Measurements from ENCODE around the gene WIZ. TPM values are rescaled to one million over a fixed set of nuclear protein-coding genes. Genes with fewer than 3 reads are reported as not detected.

The WIZ gene
- polyA plus RNA-seq, 1 donor (not counting 4 experiments of a cell fraction or from before 2014, with no cell fraction given): 5.1 TPM

- Histone ChIP-seq H3K9ac (ENCODE audit: control insufficient read depth, extremely low read depth, insufficient read depth, low read length) (no peak overlapping the region), H3K4me3 (ENCODE audit: control insufficient read depth in 2 of 3, extremely low read depth in 1 of 3, insufficient read depth in 2 of 3, low read depth in 1 of 3, low read length in 3 of 3) (no peak overlapping the region), H3K27ac (ENCODE audit: control insufficient read depth, insufficient read depth, low read length) (no peak overlapping the region), H3K9me3 (ENCODE audit: control insufficient read depth, low read depth, low read length) (peaks cover 5% of the 10 kb centered on the region), H3K36me3 (ENCODE audit: control insufficient read depth in 2 of 2, extremely low read depth in 1 of 2, insufficient read depth in 2 of 2, low read length in 2 of 2) (peaks cover 29 to 31% of the 10 kb centered on the region in 2 experiments), H3K27me3 (ENCODE audit: control insufficient read depth, extremely low read depth, insufficient read depth, low read length) (no peaks in the 10 kb centered on the region), H3K4me1 (ENCODE audit: control insufficient read depth, extremely low read depth, insufficient read depth, low read length) (peaks cover 7% of the 10 kb centered on the region), H2AFZ (ENCODE audit: control insufficient read depth, low read length) (no peak overlapping the region), H4K20me1 (ENCODE audit: control insufficient read depth, extremely low read depth, insufficient read depth, low read length) (peaks cover 2% of the 10 kb centered on the region), H3K79me2 (ENCODE audit: control insufficient read depth, insufficient read depth, low read length) (peaks cover 17% of the 10 kb centered on the region), H3K9me1 (ENCODE audit: control insufficient read depth, extremely low read depth, insufficient read depth, low read length) (no peaks in the 10 kb centered on the region), H3K4me2 (ENCODE audit: control insufficient read depth, extremely low read depth, insufficient read depth, low read depth, low read length) (no peak overlapping the region)
- no peak for FAIRE-seq
- no peak for DNase-seq (ENCODE audit: low read depth, low spot score)
- TF ChIP-seq EZH2 (IDR thresholded peaks at IDR 0.05; ENCODE audit: low read length) (no peak), CTCF (optimal IDR thresholded peaks at IDR 0.05 in 1 of 3, IDR thresholded peaks at IDR 0.05 in 1 of 3, conservative IDR thresholded peaks at IDR 0.05 in 1 of 3; ENCODE audit: extremely low read depth in 1 of 3, insufficient read depth in 2 of 3, low read length in 3 of 3) (no peak)
- dilution Hi-C loops (cut with MboI; ENCODE audit: extremely low pct_ligation_motif_present, low sequenced_read_pairs): no loop called here
These were observed 27.3 kb downstream of the WIZ start for GRCh38 chr19:15422296-15423075.

GRCh38 chr19:15421721-15422260 is 28.0 kb downstream of the WIZ start:
- Histone ChIP-seq H3K9me3 (ENCODE audit: control insufficient read depth, low read depth, low read length) (peaks cover 5% of the 10 kb centered on the region), H3K27me3 (ENCODE audit: control insufficient read depth, extremely low read depth, insufficient read depth, low read length) (no peaks in the 10 kb centered on the region), H3K36me3 (ENCODE audit: control insufficient read depth in 2 of 2, extremely low read depth in 1 of 2, insufficient read depth in 2 of 2, low read length in 2 of 2) (peaks cover 24 to 27% of the 10 kb centered on the region in 2 experiments), H3K4me2 (ENCODE audit: control insufficient read depth, extremely low read depth, insufficient read depth, low read depth, low read length) (no peak overlapping the region), H3K4me3 (ENCODE audit: control insufficient read depth in 2 of 3, extremely low read depth in 1 of 3, insufficient read depth in 2 of 3, low read depth in 1 of 3, low read length in 3 of 3) (no peak overlapping the region), H3K9ac (ENCODE audit: control insufficient read depth, extremely low read depth, insufficient read depth, low read length) (no peak overlapping the region), H4K20me1 (ENCODE audit: control insufficient read depth, extremely low read depth, insufficient read depth, low read length) (peaks cover 5% of the 10 kb centered on the region), H3K9me1 (ENCODE audit: control insufficient read depth, extremely low read depth, insufficient read depth, low read length) (no peaks in the 10 kb centered on the region), H2AFZ (ENCODE audit: control insufficient read depth, low read length) (no peak overlapping the region), H3K79me2 (ENCODE audit: control insufficient read depth, insufficient read depth, low read length) (peaks cover 20% of the 10 kb centered on the region), H3K27ac (ENCODE audit: control insufficient read depth, insufficient read depth, low read length) (no peak overlapping the region), H3K4me1 (ENCODE audit: control insufficient read depth, extremely low read depth, insufficient read depth, low read length) (peaks cover 11% of the 10 kb centered on the region)
- dilution Hi-C loops (cut with MboI; ENCODE audit: extremely low pct_ligation_motif_present, low sequenced_read_pairs): no loop called here
- TF ChIP-seq CTCF (optimal IDR thresholded peaks at IDR 0.05 in 1 of 3, IDR thresholded peaks at IDR 0.05 in 1 of 3, conservative IDR thresholded peaks at IDR 0.05 in 1 of 3; ENCODE audit: extremely low read depth in 1 of 3, insufficient read depth in 2 of 3, low read length in 3 of 3) (no peak), EZH2 (IDR thresholded peaks at IDR 0.05; ENCODE audit: low read length) (no peak)
- FAIRE-seq (no peak), DNase-seq (ENCODE audit: low read depth, low spot score) (no peak)
